Gastroesophageal sphincter (tissue), 4 donors: ENCODE results near the gene SHH. TPM values are rescaled to one million over a fixed set of nuclear protein-coding genes. Genes with fewer than 3 reads are reported as not detected.

Experiments
- ATAC-seq: fragments of 150-250 bp; one replicate; pipeline ENCODE4 v1.9.1; 2016; ENCODE audit warnings: mild to moderate bottlenecking, moderate library complexity
- H3K27ac ChIP-seq, 4 donors: fragments of 200-600 bp; sonication (generic) in 3 of 4; 1 replicate in 3 of 4; 2 replicates in 1 of 4; pipeline ENCODE4 v1.5.1; 2016 to 2019
- H3K27me3 ChIP-seq: fragments of 200-600 bp; sonication (generic); one replicate; pipeline ENCODE4 v1.5.1; 2019
- H3K36me3 ChIP-seq, 2 donors: fragments of 200-600 bp; sonication (generic); one replicate each; pipeline ENCODE4 v1.5.1; 2019; ENCODE audit warnings: control low read depth in 1 of 2
- H3K4me1 ChIP-seq, 3 donors: fragments of 200-600 bp; sonication (generic); 1 replicate in 2 of 3; 2 replicates in 1 of 3; pipeline ENCODE4 v1.5.1; 2016 to 2019; ENCODE audit warnings: control low read depth in 2 of 3
- H3K4me3 ChIP-seq, 2 donors: fragments of 200-600 bp; sonication (generic); one replicate each; pipeline ENCODE4 v1.5.1; 2019; ENCODE audit warnings: mild to moderate bottlenecking in 1 of 2, moderate library complexity in 1 of 2
- H3K9me3 ChIP-seq, 3 donors: fragments of 200-600 bp; sonication (generic); one replicate each; pipeline ENCODE4 v1.5.1; 2017 to 2019; ENCODE audit warnings: control low read depth in 2 of 3
- CTCF ChIP-seq, 4 experiments: fragments of 200-600 bp in 2 of 4; fragments of 450-650 bp in 2 of 4; sonication (generic) in 1 of 4; IDR thresholded peaks; one replicate each; pipeline ENCODE4 v1.5.1; 2017 to 2019; ENCODE audit warnings: antibody characterized with exemption in 4 of 4, mild to moderate bottlenecking in 2 of 4, moderate library complexity in 2 of 4
- EP300 ChIP-seq: sonication (generic); formaldehyde crosslinking; IDR thresholded peaks from one replicate; pipeline ENCODE4 v1.6.1; 2017; ENCODE audit warnings: antibody characterized with exemption, mild to moderate bottlenecking
- POLR2A ChIP-seq, 2 donors: fragments of 450-650 bp; IDR thresholded peaks; one replicate each; pipeline ENCODE4 v1.6.1; 2017; ENCODE audit warnings: antibody characterized with exemption in 2 of 2, mild to moderate bottlenecking in 2 of 2, moderate library complexity in 1 of 2
- POLR2AphosphoS5 ChIP-seq: sonication (generic); formaldehyde crosslinking; IDR thresholded peaks from one replicate; pipeline ENCODE4 v1.6.1; 2017; ENCODE audit warnings: antibody characterized with exemption
- WGBS, 2 donors: methylation state at CpG; one replicate each; pipeline ENCODE4 v1.1.5; 2018; ENCODE audit warnings: low coverage in 1 of 2; 5-methylcytosine and 5-hydroxymethylcytosine counted together
- total RNA-seq, 4 donors: library from RNA; depleted of rRNA; stranded (reverse); fragments of >200 nt; gene quantifications; one replicate each; pipeline ENCODE4 v1.1.0, GENCODE V29; 2016

SHH gene
- total RNA-seq, 4 donors from 2014 or later = 0.08 TPM; not detected in 3

- 69 to 72% methylated on average over 4 to 8 of the region's 8 CpGs for WGBS, 2 donors
- no peaks in the 10 kb centered on the region for H3K36me3 ChIP-seq
- ATAC-seq = no peak
Observed at GRCh38 chr7:155790666-155791065, 21.6 kb downstream of the SHH start.

GRCh38 chr7:155789001-155789725, 23.1 kb downstream of the SHH start:
- TF ChIP-seq POLR2AphosphoS5 (no peak), CTCF (IDR thresholded peaks at IDR 0.05) (no peak), EP300 (no peak), POLR2A (IDR thresholded peaks at IDR 0.05) (no peak)
- Histone ChIP-seq H3K9me3 (no peaks in the 10 kb centered on the region), H3K4me3 (no peak overlapping the region), H3K27ac (no peak overlapping the region), H3K27me3 (peaks cover 44% of the 10 kb centered on the region), H3K36me3 (peaks cover 0 to 8% of the 10 kb centered on the region in 2 donors), H3K4me1 (peaks cover 0 to 12% (median 10%) of the 10 kb centered on the region in 3 donors)
- no peak for ATAC-seq
- WGBS, 2 donors = 60 to 87% methylated on average over 2 to 7 of the region's 29 CpGs

More at GRCh38 chr7:155790666-155791065, 21.6 kb downstream of the SHH start:
- no peaks in the 10 kb centered on the region for H3K9me3 ChIP-seq
- H3K4me3 ChIP-seq = no peak overlapping the region
- TF ChIP-seq POLR2AphosphoS5 (no peak), CTCF (IDR thresholded peaks at IDR 0.05) (no peak), EP300 (no peak)
- peaks cover 48% of the 10 kb centered on the region for H3K27me3 ChIP-seq
- peaks cover 0 to 12% (median 10%) of the 10 kb centered on the region in 3 donors for H3K4me1 ChIP-seq
- H3K27ac ChIP-seq = no peak overlapping the region

GRCh38 chr7:155788616-155789000, 23.7 kb downstream of the SHH start:
- Histone ChIP-seq H3K4me1 (peaks cover 0 to 12% (median 10%) of the 10 kb centered on the region in 3 donors), H3K27me3 (peaks cover 39% of the 10 kb centered on the region), H3K36me3 (peaks cover 0 to 14% of the 10 kb centered on the region in 2 donors), H3K9me3 (no peaks in the 10 kb centered on the region), H3K4me3 (no peak overlapping the region), H3K27ac (no peak overlapping the region)
- WGBS, 2 donors = 100% methylated on average over 1 of the region's 22 CpGs; no CpG with 5 or more reads in 1 of the 2 donors
- no peak for ATAC-seq
- no peak for TF ChIP-seq EP300
- TF ChIP-seq POLR2A (IDR thresholded peaks at IDR 0.05) = no peak
- TF ChIP-seq POLR2AphosphoS5 = no peak
- TF ChIP-seq CTCF (IDR thresholded peaks at IDR 0.05) = no peak

- ATAC-seq = peak; percentile 52
- H3K36me3 ChIP-seq = peaks cover 0 to 27% of the 10 kb centered on the region in 2 donors
- H3K27me3 ChIP-seq = peaks cover 38% of the 10 kb centered on the region
- TF ChIP-seq CTCF (IDR thresholded peaks at IDR 0.05) = no peak
- TF ChIP-seq EP300 = no peak
- TF ChIP-seq POLR2A (IDR thresholded peaks at IDR 0.05) = no peak
- TF ChIP-seq POLR2AphosphoS5 = no peak
- no peak overlapping the region for H3K27ac ChIP-seq
- H3K4me1 ChIP-seq = peaks cover 0 to 12% (median 10%) of the 10 kb centered on the region in 3 donors
- 8% methylated on average over 4 of the region's 68 CpGs; no CpG with 5 or more reads in 1 of the 2 donors for WGBS, 2 donors
- peak overlapping the region in 1 of 2 donors; percentile 47 for H3K4me3 ChIP-seq
- no peaks in the 10 kb centered on the region for H3K9me3 ChIP-seq
Observed at GRCh38 chr7:155787171-155787851, 25.0 kb downstream of the SHH start.
